Breast epithelium (tissue), 4 donors: ENCODE measurements around the gene FAM90A1. TPM values are rescaled to one million over a fixed set of nuclear protein-coding genes. Genes with fewer than 3 reads are reported as not detected.
"Not testable (repeated sequence)": the region's sequence is repeated elsewhere in the genome, so short reads cannot be mapped to it uniquely, and the experiment has no call there.

Experiments used
- DNase-seq, 2 donors: peaks; one replicate each; pipeline ENCODE4 v3.0.0-alpha.2; 2019; ENCODE audit warnings: low spot score in 2 of 2
- H3K27ac ChIP-seq, 2 donors: fragments of 200-600 bp; sonication (generic) in 1 of 2; one replicate each; pipeline ENCODE4 v1.5.1; 2016 to 2019; ENCODE audit warnings: mild to moderate bottlenecking in 1 of 2
- H3K27me3 ChIP-seq, 2 donors: fragments of 200-600 bp; sonication (generic) in 1 of 2; one replicate each; pipeline versions ENCODE4 v1.5.1 to v1.6.0; 2017 to 2019; ENCODE audit warnings: control low read depth in 1 of 2, mild to moderate bottlenecking in 1 of 2
- H3K36me3 ChIP-seq: fragments of 200-600 bp; one replicate; pipeline ENCODE4 v1.5.1; 2019
- H3K4me1 ChIP-seq, 2 donors: fragments of 200-600 bp; sonication (generic); one replicate each; pipeline ENCODE4 v1.5.1; 2016 to 2019; ENCODE audit warnings: control low read depth in 1 of 2
- H3K4me3 ChIP-seq, 3 donors: fragments of 200-600 bp; sonication (generic); 1 replicate in 2 of 3; 2 replicates in 1 of 3; pipeline ENCODE4 v1.5.1; 2016 to 2019; ENCODE audit warnings: mild to moderate bottlenecking in 3 of 3, moderate library complexity in 2 of 3
- H3K9me3 ChIP-seq, 2 donors: fragments of 200-600 bp; sonication (generic) in 1 of 2; one replicate each; pipeline ENCODE4 v1.5.1; 2016 to 2019; ENCODE audit warnings: control low read depth in 1 of 2
- intact Hi-C: fragments of 100-400 bp; cut with DNase I; formaldehyde crosslinking; loops from one replicate; pipeline ENCODE4 v1.15.1; 2023; ENCODE audit warnings: low total_unique reads
- total RNA-seq, 3 donors: library from RNA; depleted of rRNA; stranded (reverse); fragments of >200 nt; gene quantifications; one replicate each; pipeline ENCODE4 v1.1.0, GENCODE V29; 2016

Gene FAM90A1
- under 1 TPM in 1 of 3 donors, not detected in 2; 0.29 TPM for total RNA-seq

DNA sequence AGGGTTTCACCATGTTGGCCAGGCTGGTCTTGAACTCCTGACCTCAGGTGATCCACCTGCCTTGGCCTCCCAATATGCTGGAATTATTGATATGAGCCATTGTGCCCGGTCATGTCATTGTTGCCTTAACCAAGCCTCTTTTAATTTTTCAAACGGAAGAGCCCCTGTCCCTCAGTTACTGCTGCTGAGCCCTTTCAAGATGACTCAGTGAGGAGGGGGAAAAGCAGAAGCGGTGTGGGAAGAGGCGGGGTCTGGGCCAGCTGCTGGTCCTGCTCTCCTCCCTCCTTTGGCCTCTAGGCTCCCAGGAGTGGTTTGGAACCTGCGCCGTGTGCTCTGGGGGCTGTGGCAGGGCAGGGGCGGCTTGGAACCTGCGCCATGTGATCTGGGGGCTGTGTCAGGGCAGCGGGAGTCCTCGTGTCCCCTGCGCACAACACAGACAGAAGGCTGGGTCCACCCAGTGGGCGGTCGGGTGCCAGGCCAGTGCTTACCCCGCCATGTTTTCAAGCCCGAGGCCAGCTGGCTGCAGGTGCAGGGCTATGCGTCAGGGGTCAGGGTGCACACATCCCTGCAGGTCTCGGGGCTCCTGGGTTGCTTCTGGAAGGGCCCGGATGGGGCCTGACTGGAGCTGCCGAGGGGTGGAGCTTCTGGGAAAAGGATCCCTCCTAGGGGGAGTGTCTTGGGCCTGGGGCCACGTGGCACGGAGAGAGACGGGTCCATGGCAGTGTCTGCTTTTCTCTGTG lies at the start of gene FAM90A1:
Gene FAM90A1 (minus strand): TSS at position 627 of the 740 bp plus-strand sequence. CDS start 2,786 bp downstream, outside the sequence.
- intact Hi-C loops, H3K36me3 ChIP-seq, H3K9me3 ChIP-seq, H3K4me1 ChIP-seq, DNase-seq, H3K27me3 ChIP-seq: not testable (repeated sequence)
- Histone ChIP-seq H3K27ac (peak within 1 kb of the TSS in 1 of 2 donors; percentile 5), H3K4me3 (peak within 1 kb of the TSS in 2 of 3 donors; percentile 49 to 53)

GRCh38 chr12:8276397-8276796 lies 49.0 kb upstream of the FAM90A1 start:
- H3K4me3 ChIP-seq, H3K27ac ChIP-seq, intact Hi-C loops, H3K27me3 ChIP-seq, DNase-seq, H3K36me3 ChIP-seq, H3K4me1 ChIP-seq, H3K9me3 ChIP-seq: not testable (repeated sequence)

DNA sequence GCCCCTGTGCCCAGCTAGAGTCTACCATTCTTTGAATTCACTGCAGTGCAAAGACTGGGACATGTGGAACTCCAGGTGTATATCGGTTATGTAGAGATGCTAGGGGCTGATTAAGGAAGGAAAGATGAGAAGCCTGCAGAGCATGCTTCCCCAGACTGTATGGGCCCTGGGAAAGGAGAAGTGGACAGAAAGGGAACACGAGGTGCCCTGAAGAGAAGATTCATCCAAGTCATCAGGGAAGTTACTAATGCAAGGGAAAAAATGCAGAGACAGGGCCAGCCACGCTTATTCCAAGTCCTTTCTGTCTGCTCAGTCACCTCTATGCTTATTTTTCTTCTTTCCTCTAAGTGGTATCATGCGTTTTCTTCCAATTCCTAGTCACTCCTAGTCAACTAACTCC lies 39.3 kb upstream of the FAM90A1 start:
- intact Hi-C loops, H3K4me3 ChIP-seq: not testable (repeated sequence)

GRCh38 chr12:8264236-8264635 lies 36.8 kb upstream of the FAM90A1 start:
- intact Hi-C loops, DNase-seq, H3K9me3 ChIP-seq, H3K4me3 ChIP-seq, H3K27me3 ChIP-seq, H3K4me1 ChIP-seq, H3K36me3 ChIP-seq, H3K27ac ChIP-seq: not testable (repeated sequence)

More for the DNA sequence above, 39.3 kb upstream of the FAM90A1 start:
- H3K36me3 ChIP-seq, H3K27ac ChIP-seq, H3K9me3 ChIP-seq, H3K4me1 ChIP-seq, DNase-seq, H3K27me3 ChIP-seq: not testable (repeated sequence)

GRCh38 chr12:8261111-8261554 lies 33.7 kb upstream of the FAM90A1 start:
- H3K4me1 ChIP-seq, H3K9me3 ChIP-seq, intact Hi-C loops, H3K36me3 ChIP-seq, H3K27ac ChIP-seq, H3K27me3 ChIP-seq: not testable (repeated sequence)
- peak in 1 of 2 donors; percentile 23 for DNase-seq
- H3K4me3 ChIP-seq = peak overlapping the region in 1 of 3 donors; percentile 22

DNA sequence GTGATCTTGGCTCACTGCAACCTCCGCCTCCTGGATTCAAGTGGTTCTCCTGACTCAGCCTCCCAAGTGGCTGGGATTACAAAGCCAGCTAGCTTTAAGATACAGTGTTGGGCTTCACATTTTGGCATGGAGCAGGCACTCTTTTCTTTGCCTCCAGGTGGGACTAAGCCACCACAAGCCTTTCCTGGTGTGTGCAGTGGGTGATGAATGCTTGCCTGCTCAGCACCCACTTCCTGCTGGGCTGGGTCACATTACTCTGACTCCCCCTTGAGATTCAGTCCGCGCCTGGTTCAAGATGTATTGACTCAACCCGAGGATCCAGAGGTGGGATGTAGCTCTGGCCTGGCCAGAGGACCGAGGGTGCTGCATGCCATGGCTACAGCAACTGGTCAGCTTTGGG lies 28.9 kb upstream of the FAM90A1 start:
- H3K9me3 ChIP-seq, H3K27ac ChIP-seq, DNase-seq, H3K36me3 ChIP-seq, H3K27me3 ChIP-seq, H3K4me1 ChIP-seq, intact Hi-C loops, H3K4me3 ChIP-seq: not testable (repeated sequence)

DNA sequence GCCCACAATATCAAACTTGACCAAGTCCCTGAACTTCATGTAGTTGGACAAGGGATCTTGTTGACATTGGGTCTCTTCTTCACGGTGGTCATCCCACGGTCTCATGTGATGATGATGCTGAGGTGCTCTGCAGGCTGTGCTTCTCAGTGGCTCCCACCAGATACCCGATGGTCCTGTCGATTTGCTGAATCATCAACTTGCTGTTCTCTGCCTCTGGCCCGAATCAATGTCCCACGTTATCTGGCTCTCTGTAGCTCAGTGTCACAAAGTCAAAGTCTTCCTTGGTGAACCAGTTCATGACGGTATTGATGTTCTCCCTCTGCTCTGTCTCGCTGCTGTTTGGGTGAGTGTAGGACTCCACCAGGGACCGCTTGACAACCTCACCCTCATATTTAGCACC lies 27.3 kb upstream of the FAM90A1 start:
- intact Hi-C loops, H3K27ac ChIP-seq, H3K4me3 ChIP-seq, H3K36me3 ChIP-seq, DNase-seq, H3K4me1 ChIP-seq, H3K9me3 ChIP-seq, H3K27me3 ChIP-seq: not testable (repeated sequence)

DNA sequence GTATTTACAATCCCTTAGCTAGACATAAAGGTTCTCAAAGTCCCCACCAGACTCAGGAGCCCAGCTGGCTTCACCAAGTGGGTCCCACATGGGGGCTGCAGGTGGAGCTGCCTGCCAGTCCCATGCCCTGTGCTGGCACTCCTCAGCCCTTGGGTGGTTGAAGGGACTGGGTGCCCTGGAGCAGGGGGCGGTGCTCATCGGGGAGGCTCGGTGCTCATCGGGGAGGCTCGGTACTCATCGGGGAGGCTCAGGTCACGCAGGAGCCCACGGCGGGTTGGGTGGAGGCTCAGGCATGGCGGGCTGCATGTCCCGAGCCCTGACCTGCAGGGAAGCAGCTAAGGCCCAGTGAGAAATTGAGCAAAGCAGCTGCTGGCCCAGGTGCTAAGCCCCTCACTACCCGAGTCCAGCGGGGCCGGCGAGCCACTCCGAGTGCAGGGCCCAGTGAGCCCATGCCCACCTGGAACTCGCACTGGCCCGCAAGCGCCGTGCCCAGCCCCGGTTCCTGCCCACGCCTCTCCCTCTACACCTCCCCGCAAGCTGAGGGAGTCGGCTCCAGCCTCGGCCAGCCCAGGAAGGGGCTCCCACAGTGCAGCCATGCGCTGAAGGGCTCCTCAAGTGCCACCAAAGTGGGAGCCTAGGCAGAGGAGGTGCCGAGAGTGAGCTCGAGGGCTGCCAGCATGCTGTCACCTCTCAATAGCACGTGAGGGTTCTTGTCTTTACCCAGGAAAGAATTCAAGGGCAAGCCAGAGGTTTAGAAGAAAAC lies 24.8 kb upstream of the FAM90A1 start:
- H3K27ac ChIP-seq, H3K36me3 ChIP-seq, intact Hi-C loops, H3K4me1 ChIP-seq, H3K9me3 ChIP-seq, H3K27me3 ChIP-seq, DNase-seq, H3K4me3 ChIP-seq: not testable (repeated sequence)

DNA sequence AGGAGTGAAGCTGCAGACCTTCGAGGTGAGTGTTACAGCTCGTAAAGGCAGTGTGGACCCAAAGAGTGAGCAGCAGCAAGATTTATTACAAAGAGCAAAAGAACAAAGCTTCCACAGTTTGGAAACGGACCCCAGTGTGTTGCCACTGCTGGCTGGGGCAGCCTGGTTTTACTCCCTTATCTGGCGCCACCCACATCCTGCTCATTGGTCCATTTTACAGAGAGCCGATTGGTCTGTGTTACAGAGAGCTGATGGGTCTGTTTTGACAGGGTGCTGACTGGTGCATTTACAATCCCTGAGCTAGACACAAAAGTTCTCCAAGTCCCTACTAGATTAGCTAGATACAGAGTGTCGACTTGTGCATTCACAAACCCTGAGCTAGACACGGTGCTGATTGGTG lies 24.2 kb upstream of the FAM90A1 start:
- H3K4me3 ChIP-seq, H3K9me3 ChIP-seq, H3K36me3 ChIP-seq, intact Hi-C loops, H3K27me3 ChIP-seq, H3K4me1 ChIP-seq, H3K27ac ChIP-seq, DNase-seq: not testable (repeated sequence)

GRCh38 chr12:8246941-8247535 lies 19.6 kb upstream of the FAM90A1 start:
- H3K27me3 ChIP-seq, H3K36me3 ChIP-seq, H3K4me1 ChIP-seq, DNase-seq, H3K4me3 ChIP-seq, intact Hi-C loops, H3K9me3 ChIP-seq, H3K27ac ChIP-seq: not testable (repeated sequence)

DNA sequence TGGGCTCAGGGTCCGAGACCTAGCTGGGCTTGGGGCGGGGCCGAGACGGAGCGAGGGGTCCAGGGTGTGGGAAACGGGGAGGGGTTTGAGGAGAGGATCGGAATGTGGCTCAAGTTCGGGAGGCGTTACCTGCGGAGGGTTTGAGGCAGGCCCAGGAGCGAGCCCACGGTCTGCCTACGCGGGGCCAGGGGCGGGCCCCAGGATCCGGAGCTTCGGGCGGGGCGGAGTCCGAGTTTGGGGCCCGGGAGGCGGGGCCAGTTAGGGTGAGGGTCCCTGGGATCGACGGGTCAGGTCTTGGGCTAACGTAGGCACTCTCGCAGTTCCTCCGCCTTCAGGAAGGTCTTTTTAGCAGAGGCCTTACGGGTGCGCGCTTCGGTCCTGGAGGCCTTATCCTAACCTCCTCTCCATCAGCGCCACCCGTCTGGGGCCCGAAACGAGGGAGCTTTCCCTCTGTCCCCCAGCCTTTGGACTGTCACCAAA lies 16.3 kb upstream of the FAM90A1 start:
- intact Hi-C loops, H3K4me1 ChIP-seq, DNase-seq, H3K9me3 ChIP-seq, H3K36me3 ChIP-seq, H3K27me3 ChIP-seq: not testable (repeated sequence)
- Histone ChIP-seq H3K27ac (peak overlapping the region; percentile 90 to 96), H3K4me3 (peak overlapping the region; percentile 59 to 80 (median 69))
